LNCAP (cell line): ENCODE results near the gene DPH6.

ENCODE experiments used
- CTCF ChIP-seq: fragments of 450-650 bp; IDR thresholded peaks from 2 replicates; pipeline ENCODE4 v1.5.1; 2017; ENCODE audit warnings: mild to moderate bottlenecking

The DPH6 gene

GRCh38 chr15:35550957-35551356, 5.0 kb upstream of the DPH6 start:
- TF ChIP-seq CTCF = no peak

GRCh38 chr15:35549567-35549966, 3.6 kb upstream of the DPH6 start:
- TF ChIP-seq CTCF = no peak

- no peak for TF ChIP-seq CTCF
Measured at GRCh38 chr15:35548435-35548834, 2.5 kb upstream of the DPH6 start.

DNA sequence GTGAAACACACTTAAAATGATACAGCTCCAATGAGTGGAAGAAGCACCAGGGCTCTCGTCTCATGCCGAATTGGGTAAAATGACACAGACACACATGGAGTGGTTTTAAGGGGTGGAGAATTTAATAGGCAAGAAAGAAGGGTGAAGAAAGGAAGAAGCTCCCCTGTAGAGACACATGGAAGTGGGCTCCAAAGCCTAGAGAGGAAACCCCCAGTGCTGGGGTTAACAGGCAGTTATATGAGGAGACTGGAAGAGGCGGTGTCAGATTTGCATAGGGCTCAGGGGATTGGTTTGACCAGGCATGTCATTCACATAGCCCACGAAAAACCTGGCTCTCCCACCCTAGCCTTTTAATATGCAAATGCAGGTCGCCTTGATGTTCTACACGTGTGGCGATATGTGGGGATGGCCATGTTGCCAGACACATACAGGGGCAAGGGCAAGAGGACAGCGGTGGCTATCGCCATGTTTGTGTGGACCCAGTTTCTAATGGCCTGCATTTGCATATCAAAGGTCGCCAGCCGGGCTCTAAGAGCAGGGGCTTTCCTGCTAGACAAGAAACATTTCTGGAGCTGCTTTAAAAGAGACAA, 1.9 kb upstream of the DPH6 start:
- no peak for TF ChIP-seq CTCF

DNA sequence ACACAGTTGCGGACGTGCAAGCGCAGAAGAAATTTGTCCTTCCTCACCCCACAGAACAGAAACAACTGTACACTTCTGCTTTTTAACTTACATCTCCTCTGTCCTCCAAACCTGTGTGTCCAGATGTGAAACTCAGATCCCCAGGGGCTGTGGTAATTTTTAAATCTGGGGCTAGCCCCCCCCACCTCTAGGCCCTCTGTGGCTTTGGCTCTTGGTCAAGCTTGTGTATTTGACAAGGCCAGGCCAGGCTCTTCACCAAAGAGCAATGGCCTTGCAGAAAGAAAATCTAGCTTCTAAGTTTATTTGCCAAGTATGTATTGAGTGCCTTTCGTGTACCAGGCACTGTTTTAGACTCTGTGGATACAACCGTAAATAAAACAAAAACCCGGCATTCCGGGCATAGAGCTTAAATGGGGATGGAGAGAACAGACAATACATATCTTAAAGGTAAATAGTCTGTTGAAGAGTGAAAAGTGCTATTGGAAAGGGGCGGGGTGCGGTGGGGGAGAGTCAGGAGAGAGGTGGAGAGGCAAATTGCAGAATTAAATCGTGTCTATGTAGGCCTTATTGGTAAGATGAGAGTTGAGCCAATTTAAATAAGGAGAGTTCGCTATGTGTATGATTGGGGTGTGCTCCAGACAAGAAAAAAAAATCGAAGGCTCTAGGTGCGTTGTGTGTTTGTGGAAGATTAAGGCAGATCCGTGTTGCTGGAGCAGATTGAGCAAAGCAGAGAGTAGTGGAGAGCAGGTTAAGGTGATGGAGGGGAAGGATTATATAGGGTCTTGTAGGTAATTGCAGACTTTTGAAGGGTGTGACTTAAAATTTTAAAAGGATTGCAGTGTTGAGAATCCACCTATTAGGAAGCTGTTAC, 781 bp upstream of the DPH6 start:
- no peak for TF ChIP-seq CTCF

DNA sequence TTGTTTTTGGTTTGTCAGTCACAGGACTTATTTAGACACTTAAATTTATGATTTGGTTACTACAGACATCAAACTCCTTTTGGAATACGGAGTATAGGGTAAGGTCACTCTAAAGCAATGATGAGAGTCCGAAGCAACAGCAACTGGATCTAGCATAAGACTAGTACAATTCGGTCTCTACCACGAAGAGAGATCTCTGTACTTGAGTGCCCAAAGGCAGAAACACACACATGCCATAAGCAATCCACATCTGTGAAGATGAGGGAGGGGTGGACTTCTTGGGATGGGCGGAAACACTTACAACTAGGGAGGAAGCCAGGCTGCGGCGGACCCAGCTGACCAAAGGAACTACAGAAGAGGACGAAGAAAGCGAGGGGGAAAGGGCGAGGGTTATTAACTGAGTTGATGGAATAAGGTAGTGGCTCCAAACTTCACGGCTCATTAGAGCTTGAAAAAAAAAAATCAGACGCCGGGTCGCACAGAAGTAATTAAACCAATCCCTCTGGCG, 595 bp downstream of the DPH6 start:
- no peak for TF ChIP-seq CTCF

DNA sequence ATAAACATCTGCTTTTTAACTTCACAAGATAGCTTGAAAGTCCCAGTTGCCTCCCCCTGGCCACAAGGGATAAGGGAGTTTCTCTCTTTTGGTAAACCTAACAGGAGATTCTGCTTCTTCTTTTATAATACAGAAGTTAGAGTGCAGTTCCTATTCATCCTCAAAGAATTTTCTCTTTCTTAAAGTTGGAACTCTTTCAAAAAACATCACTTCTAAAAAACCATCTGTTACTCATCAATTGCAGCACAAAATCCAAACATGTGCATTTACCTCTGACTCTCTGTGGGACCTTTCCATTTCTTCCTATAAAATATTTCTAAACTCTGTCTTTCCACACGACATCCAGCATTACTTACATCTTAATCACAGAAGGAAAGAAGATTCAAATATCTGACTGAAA, 5.1 kb downstream of the DPH6 start:
- no peak for TF ChIP-seq CTCF
